GM18505 (cell line): ENCODE data around the gene GTF2H4.

Source experiments
- ATAC-seq: cut with Tn5 transposase; IDR thresholded peaks from one replicate; pipeline ENCODE4 v1.9.1; 2021; ENCODE audit not compliant: unreplicated experiment
- POLR2A ChIP-seq: IDR thresholded peaks from 4 replicates; pipeline ENCODE4 v1.6.1; 2011; ENCODE audit warnings: borderline replicate concordance; ENCODE audit not compliant: insufficient read depth, insufficient read length; ENCODE audit errors: extremely low read depth

The GTF2H4 gene

GRCh38 chr6:30885999-30886896 is 21.8 kb upstream of the GTF2H4 start:
- no peak for ATAC-seq
- no peak for TF ChIP-seq POLR2A

GRCh38 chr6:30886897-30887255 is 21.1 kb upstream of the GTF2H4 start:
- ATAC-seq: no peak
- no peak for TF ChIP-seq POLR2A

DNA sequence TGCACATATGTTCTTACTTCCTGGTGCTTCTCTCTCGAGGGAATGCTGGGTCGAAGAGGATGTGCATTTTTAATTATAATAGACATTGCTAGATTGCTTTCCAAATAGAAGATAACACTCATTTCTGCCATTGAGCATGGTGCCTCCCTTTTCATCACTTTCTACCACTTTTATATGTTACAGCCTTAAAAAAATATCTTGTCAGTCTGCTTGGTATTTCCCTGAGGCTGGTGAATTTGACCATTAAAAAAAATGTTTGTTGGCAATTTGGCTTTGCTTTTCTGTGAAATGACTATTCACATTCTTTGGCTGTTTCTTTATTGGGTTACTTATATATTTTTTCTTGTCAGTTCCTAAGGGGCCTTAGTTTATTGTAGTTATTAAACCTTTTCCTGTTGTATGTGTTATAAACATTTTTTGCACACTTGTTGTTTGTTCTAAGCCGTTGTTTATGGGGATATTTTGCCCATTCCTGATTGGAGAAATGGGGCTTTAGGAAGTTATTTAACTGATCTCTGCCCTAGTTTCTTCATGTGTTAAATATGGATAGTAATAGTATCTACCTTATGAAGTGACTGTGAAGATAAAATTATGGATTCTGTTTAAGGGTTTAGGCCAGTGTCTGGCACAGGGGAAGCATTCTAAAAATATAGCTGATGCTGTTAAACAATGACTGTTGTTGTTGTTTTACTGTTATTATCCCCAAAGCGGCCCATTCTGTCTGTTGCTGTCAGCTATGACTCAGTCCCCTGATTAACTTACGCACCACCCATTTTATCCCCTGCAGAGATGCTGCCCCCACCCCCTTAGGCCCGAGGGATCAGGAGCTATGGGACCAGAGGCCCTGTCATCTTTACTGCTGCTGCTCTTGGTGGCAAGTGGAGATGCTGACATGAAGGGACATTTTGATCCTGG is 19.8 kb upstream of the GTF2H4 start:
- ATAC-seq: no peak
- no peak for TF ChIP-seq POLR2A

DNA sequence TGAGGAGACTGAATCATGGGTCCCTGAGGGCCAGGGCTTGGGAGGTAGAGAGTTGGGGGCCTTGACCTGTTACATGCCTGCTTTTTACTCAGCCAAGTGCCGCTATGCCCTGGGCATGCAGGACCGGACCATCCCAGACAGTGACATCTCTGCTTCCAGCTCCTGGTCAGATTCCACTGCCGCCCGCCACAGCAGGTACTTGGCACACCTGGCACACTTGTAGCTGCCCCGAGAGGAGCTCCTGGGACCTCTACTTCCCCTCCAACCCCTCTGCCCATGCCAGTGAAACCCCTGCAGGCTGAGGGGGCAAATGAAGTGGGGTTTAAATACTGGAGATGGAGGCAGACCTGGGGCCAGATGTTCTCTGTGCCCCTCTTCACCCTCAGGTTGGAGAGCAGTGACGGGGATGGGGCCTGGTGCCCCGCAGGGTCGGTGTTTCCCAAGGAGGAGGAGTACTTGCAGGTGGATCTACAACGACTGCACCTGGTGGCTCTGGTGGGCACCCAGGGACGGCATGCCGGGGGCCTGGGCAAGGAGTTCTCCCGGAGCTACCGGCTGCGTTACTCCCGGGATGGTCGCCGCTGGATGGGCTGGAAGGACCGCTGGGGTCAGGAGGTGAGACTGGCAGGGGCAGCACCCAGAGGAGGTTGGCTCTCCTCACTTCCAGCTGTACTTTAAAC is 19.1 kb upstream of the GTF2H4 start:
- no peak for ATAC-seq
- TF ChIP-seq POLR2A: no peak

GRCh38 chr6:30889496-30889885 is 18.5 kb upstream of the GTF2H4 start:
- no peak for ATAC-seq
- TF ChIP-seq POLR2A: no peak

DNA sequence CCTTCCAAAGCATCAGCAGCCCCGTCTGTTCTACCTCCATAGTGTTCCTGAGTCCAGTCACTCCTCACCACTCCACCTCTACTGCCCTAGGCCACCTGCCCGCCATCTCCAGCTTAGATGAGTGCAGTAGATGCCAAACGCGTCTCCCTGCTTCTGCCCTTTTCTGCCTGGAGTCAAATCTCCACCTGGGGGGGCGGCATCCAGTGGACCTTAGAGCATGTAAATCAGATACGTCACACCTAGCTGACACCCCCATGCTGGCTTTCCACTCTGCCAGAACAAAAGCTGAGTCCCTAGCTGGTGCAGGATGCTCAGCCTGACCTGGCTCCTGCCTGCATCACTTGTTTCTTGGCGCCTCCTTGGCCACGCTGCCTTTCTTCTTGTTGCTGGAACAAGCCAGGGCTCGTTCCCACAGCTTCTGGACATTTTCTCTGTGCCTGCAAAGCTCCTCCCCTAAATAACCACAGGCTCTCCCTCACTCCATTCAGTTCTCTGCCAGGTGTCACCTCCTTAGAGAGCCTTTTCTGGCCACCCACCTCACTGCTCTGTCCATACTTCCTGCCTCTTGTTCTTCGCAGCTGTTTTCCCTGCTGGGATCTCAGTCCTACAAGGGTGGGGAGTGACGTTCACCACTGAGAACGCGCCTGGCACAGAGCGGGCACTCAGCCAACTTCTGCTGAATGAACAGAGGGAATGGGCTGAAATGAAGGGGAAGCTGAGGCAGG is 17.9 kb upstream of the GTF2H4 start:
- TF ChIP-seq POLR2A: no peak
- ATAC-seq: no peak

GRCh38 chr6:30890646-30891449 is 17.2 kb upstream of the GTF2H4 start:
- no peak for TF ChIP-seq POLR2A
- no peak for ATAC-seq

DNA sequence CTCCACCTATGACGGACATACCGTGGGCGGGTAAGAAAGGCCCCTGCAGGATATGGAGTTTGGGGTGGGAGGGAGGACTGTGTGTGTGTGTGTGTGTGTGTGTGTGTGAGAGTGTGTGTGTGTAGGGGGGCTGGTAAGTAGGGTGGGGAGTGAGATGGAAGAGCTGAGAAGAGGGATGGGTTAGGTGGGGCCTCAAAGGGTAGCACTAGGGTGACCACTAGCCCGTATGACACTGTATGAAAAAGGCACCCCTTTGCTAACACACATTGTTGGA is 16.6 kb upstream of the GTF2H4 start:
- ATAC-seq: no peak
- no peak for TF ChIP-seq POLR2A

GRCh38 chr6:30891816-30892538 is 16.0 kb upstream of the GTF2H4 start:
- TF ChIP-seq POLR2A: no peak
- no peak for ATAC-seq

GRCh38 chr6:30893001-30893591 is 14.9 kb upstream of the GTF2H4 start:
- ATAC-seq: no peak

DNA sequence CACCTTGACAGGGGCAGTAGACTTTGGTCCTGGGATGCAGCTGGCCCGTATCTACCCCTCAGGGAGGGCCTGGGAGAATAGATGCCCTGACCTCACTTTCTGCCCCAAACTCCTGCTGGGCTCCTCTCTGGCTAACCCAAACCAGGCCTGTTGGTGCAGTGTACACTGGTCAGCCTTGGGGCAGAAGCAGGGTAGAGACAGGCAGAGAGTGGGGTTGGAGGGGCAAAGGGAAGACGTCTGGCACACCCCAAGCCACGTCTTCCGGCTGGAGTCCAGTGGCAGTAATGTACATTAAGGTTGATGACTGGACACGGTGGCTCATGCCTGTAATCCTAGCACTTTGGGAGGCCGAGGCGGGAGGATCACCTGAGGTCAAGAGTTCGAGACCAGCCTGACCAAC is 14.3 kb upstream of the GTF2H4 start:
- ATAC-seq: no peak
- TF ChIP-seq POLR2A: no peak

More at GRCh38 chr6:30893001-30893591, 14.9 kb upstream of the GTF2H4 start:
- TF ChIP-seq POLR2A: no peak

GRCh38 chr6:30894381-30894780 is 13.6 kb upstream of the GTF2H4 start:
- no peak for ATAC-seq
- no peak for TF ChIP-seq POLR2A

- TF ChIP-seq POLR2A: no peak
- ATAC-seq: no peak
These were observed 13.1 kb upstream of the GTF2H4 start for GRCh38 chr6:30894935-30895334.
